GM12878 (cell line): Measurements from ENCODE around the gene SORCS2. TPM values are rescaled to one million over a fixed set of nuclear protein-coding genes. Genes with fewer than 3 reads are reported as not detected.

Source experiments
- ATAC-seq: fragments of 200-7000 bp; cut with Tn5 transposase; 3 replicates; pipeline ENCODE4 v1.9.1; 2020; ENCODE audit warnings: mild to moderate bottlenecking, moderate library complexity
- BruUV-seq: library from RNA; stranded (reverse); fragments of 400-500 nt; replicated peaks from 2 replicates; lab custom pipeline; 2021; lab: Mats Ljungman, UMichigan
- CTCF ChIA-PET: fragments of 300-600 bp; sonication (Branson Sonifier 250); formaldehyde crosslinking; extraction: SDS; loops from one replicate; lab custom pipeline; 2021; ENCODE audit warnings: inconsistent platforms; lab: Yijun Ruan, JAX
- POLR2A ChIA-PET: fragments of 350-600 bp; formaldehyde crosslinking; extraction: SDS; loops from one replicate; lab custom pipeline; 2021; ENCODE audit warnings: inconsistent platforms; lab: Charles Lee
- RAD21 ChIA-PET: fragments of 300-600 bp; sonication (Branson Sonifier 250); formaldehyde crosslinking; loops from one replicate; lab custom pipeline; 2023; ENCODE audit warnings: antibody characterized with exemption; ENCODE audit not compliant: unreplicated experiment; lab: Charles Lee
- SMC1A ChIA-PET: fragments of 300-600 bp; sonication (Branson Sonifier 250); formaldehyde crosslinking; loops from one replicate; lab custom pipeline; 2023; ENCODE audit not compliant: unreplicated experiment, uncharacterized antibody; lab: Charles Lee
- DNase-seq: peaks from one replicate; pipeline ENCODE4 v3.0.0-alpha.2; 2011; ENCODE audit warnings: low read depth, low spot score
- FAIRE-seq: peaks from 3 replicates; lab custom pipeline; 2011; peaks lifted over from hg19 to GRCh38; lab: Jason Lieb, UNC
- H2AFZ ChIP-seq: 2 replicates; pipeline ENCODE4 v1.6.0; 2011; ENCODE audit warnings: low read depth, low read length, control low read depth; ENCODE audit not compliant: control insufficient read depth
- H3K27ac ChIP-seq: 2 replicates; pipeline ENCODE4 v1.5.1; 2011; ENCODE audit warnings: control low read depth; ENCODE audit not compliant: control insufficient read depth, insufficient read depth
- H3K27me3 ChIP-seq, 2 experiments: replicated peaks in 1 of 2; 2 replicates each; pipeline versions ENCODE4 v1.6.0 to v1.6.1; 2011; ENCODE audit warnings: low read length in 1 of 2; ENCODE audit not compliant: control insufficient read depth in 2 of 2, insufficient read depth in 2 of 2
- H3K36me3 ChIP-seq, 2 experiments: 2 replicates each; pipeline ENCODE4 v1.5.1; 2011; ENCODE audit warnings: low read length in 1 of 2; ENCODE audit not compliant: control insufficient read depth in 2 of 2, insufficient read depth in 2 of 2
- H3K4me1 ChIP-seq: 2 replicates; pipeline ENCODE4 v1.6.1; 2011; ENCODE audit warnings: mild to moderate bottlenecking, low read length, moderate library complexity, mixed read lengths; ENCODE audit not compliant: control insufficient read depth, insufficient read depth
- H3K4me2 ChIP-seq: 2 replicates; pipeline ENCODE4 v1.6.0; 2011; ENCODE audit warnings: control low read depth; ENCODE audit not compliant: control insufficient read depth, insufficient read depth
- H3K4me3 ChIP-seq: fragments of 200-600 bp; sonication (generic); 2 replicates; pipeline ENCODE4 v1.5.1; 2016
- H3K79me2 ChIP-seq: 2 replicates; pipeline ENCODE4 v1.6.0; 2011; ENCODE audit warnings: low read length; ENCODE audit not compliant: control insufficient read depth, insufficient read depth
- H3K9ac ChIP-seq: 2 replicates; pipeline ENCODE4 v1.8.0; 2011; ENCODE audit warnings: low read length, control low read depth, mixed read lengths; ENCODE audit not compliant: control insufficient read depth, insufficient read depth
- H3K9me3 ChIP-seq: replicated peaks from 3 replicates; pipeline ENCODE4 v1.5.1; 2011; ENCODE audit warnings: mild to moderate bottlenecking, low read length; ENCODE audit not compliant: control insufficient read depth, insufficient read depth
- H4K20me1 ChIP-seq: 2 replicates; pipeline ENCODE4 v1.6.0; 2011; ENCODE audit not compliant: control insufficient read depth, insufficient read depth
- BMI1 ChIP-seq: fragments of 450-650 bp; IDR thresholded peaks from 2 replicates; pipeline ENCODE4 v1.6.1; 2016; ENCODE audit warnings: mild to moderate bottlenecking, moderate library complexity, borderline replicate concordance
- HDAC2 ChIP-seq: fragments of 200-600 bp; sonication (generic); IDR thresholded peaks from 2 replicates; pipeline ENCODE4 v1.6.1; 2017
- IKZF1 ChIP-seq: fragments of 450-650 bp; conservative IDR thresholded peaks from 2 replicates; pipeline ENCODE4 v1.6.1; 2017; ENCODE audit warnings: antibody characterized with exemption, mild to moderate bottlenecking
- NR2F1 ChIP-seq: fragments of 450-650 bp; conservative IDR thresholded peaks from 2 replicates; pipeline ENCODE4 v1.6.1; 2017; ENCODE audit warnings: mild to moderate bottlenecking
- POLR2AphosphoS5 ChIP-seq: IDR thresholded peaks from 2 replicates; pipeline ENCODE4 v1.6.1; 2011; ENCODE audit warnings: mild to moderate bottlenecking, low read length, inconsistent platforms
- SP1 ChIP-seq: IDR thresholded peaks from one replicate; pipeline ENCODE4 v1.6.1; 2011; ENCODE audit warnings: low read depth, low read length
- TCF12 ChIP-seq: IDR thresholded peaks from 2 replicates; pipeline ENCODE4 v1.6.1; 2011; ENCODE audit warnings: low read depth, mild to moderate bottlenecking, low read length
- USF1 ChIP-seq: IDR thresholded peaks from 2 replicates; pipeline ENCODE4 v1.6.1; 2011; ENCODE audit warnings: borderline replicate concordance, low read depth, mild to moderate bottlenecking, moderate library complexity, mixed read lengths, low read length; ENCODE audit not compliant: insufficient read depth; ENCODE audit errors: extremely low read length
- YY1 ChIP-seq: IDR thresholded peaks from 2 replicates; pipeline ENCODE4 v1.6.1; 2011; ENCODE audit warnings: low read depth, mild to moderate bottlenecking, low read length
- WGBS: methylation state at CpG from one replicate; pipeline ENCODE4 v1.1.6; 2016; ENCODE audit warnings: low lambda C conversion rate; ENCODE audit not compliant: insufficient replicate concordance, insufficient coverage; ENCODE audit errors: missing lambda C conversion rate; 5-methylcytosine and 5-hydroxymethylcytosine counted together
- in situ Hi-C: fragments of 300-500 bp; cut with MboI; formaldehyde crosslinking; loops from 9 replicates; pipeline ENCODE4 v1.14.3; 2018; ENCODE audit warnings: mixed read lengths
- intact Hi-C: fragments of 100-400 bp; cut with micrococcal nuclease; formaldehyde crosslinking; loops from one replicate; pipeline ENCODE4 v1.14.2; 2022; ENCODE audit not compliant: unreplicated experiment
- polyA plus RNA-seq, 11 experiments: library from polyadenylated mRNA; depleted of rRNA in 4 of 11; unstranded in 6 of 11; stranded (reverse) in 5 of 11; fragments of >200 nt; fragmentation: Nextera tagmentation in 4 of 11; fragmentation: Illumina TruSeq in 1 of 11; extraction: Ambion mirVana in 4 of 11; extraction: Trizol in 1 of 11; gene quantifications; 1 replicate in 1 of 11; 2 replicates in 10 of 11; pipeline versions ENCODE4 v1.2.1 to v1.2.3, GENCODE V29; 2011 to 2016; ENCODE audit warnings: inconsistent platforms in 2 of 11, missing spikeins in 2 of 11, low read depth in 1 of 11
- total RNA-seq, 4 experiments: library from RNA; depleted of rRNA in 3 of 4; stranded (reverse); fragments of >200 nt in 3 of 4; fragmentation: Illumina TruSeq in 1 of 4; extraction: Trizol in 1 of 4; gene quantifications; 2 replicates each; pipeline versions ENCODE4 v1.2.1 to v1.2.3, GENCODE V29; 2013 to 2021
- TF ChIP-seq, protein P1 (sequence below): fragments of 450-650 bp; IDR thresholded peaks from 2 replicates; pipeline ENCODE4 v1.6.1; 2017; ENCODE audit warnings: mild to moderate bottlenecking, low read depth, inconsistent platforms; ENCODE audit not compliant: poor library complexity, severe bottlenecking

The SORCS2 gene
- total and polyA plus RNA-seq, 10 of the 15 experiments (the other 5 are each of a cell fraction or from before 2014, with no cell fraction given): 0.01 to 0.15 (median 0.05) TPM; not detected in 5

DNA sequence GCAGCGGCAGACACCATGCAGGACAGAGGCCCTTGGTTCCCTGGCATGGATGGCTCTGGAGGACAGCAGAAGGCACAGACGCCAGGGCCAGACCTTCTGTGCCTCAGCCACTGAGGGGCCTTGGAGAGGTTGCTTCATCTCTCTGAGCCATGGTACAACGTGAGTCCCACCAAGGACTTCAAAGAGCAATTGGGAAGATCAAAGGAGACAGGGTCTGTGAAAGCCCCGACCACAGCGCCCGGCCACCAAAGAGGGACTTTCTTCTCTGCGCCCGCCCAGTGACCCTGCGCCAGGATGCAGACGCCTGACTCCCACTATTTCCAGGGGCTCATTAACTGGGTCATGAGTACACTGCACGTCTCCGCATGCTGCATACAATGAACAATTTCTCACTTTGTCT lies 573.3 kb downstream of the SORCS2 start:
- ChIA-PET SMC1A (no interaction called here), POLR2A (no interaction called here), CTCF (interaction anchor here (1.1 kb wide), 1 partner anchor 37 kb away, joined by 3 read pairs; no protein-coding TSS in a partner anchor), RAD21 (no interaction called here)
- 49% methylated on average over 12 of the region's 12 CpGs for WGBS
- no peaks in the 10 kb centered on the region for H3K79me2 ChIP-seq
- in situ Hi-C loops: loop anchor here (5.0 kb wide), 1 partner anchor 37 kb away; no protein-coding TSS in a partner anchor
- H3K4me2 ChIP-seq: no peak overlapping the region
- DNase-seq: no peak
- no peaks in the 10 kb centered on the region for H4K20me1 ChIP-seq
- no peak overlapping the region for H3K27ac ChIP-seq
- H3K36me3 ChIP-seq: no peaks in the 10 kb centered on the region
- H3K4me1 ChIP-seq: peaks cover 7% of the 10 kb centered on the region
- peaks cover 0 to 5% of the 10 kb centered on the region in 2 experiments; a peak in 2 of 4 replicates for H3K27me3 ChIP-seq
- intact Hi-C loops: no loop called here
- TF ChIP-seq IKZF1 (no peak), HDAC2 (no peak), NR2F1 (no peak), USF1 (no peak), TCF12 (no peak), POLR2AphosphoS5 (no peak), SP1 (no peak), BMI1 (no peak), YY1 (no peak)
- TF ChIP-seq, protein P1, sequence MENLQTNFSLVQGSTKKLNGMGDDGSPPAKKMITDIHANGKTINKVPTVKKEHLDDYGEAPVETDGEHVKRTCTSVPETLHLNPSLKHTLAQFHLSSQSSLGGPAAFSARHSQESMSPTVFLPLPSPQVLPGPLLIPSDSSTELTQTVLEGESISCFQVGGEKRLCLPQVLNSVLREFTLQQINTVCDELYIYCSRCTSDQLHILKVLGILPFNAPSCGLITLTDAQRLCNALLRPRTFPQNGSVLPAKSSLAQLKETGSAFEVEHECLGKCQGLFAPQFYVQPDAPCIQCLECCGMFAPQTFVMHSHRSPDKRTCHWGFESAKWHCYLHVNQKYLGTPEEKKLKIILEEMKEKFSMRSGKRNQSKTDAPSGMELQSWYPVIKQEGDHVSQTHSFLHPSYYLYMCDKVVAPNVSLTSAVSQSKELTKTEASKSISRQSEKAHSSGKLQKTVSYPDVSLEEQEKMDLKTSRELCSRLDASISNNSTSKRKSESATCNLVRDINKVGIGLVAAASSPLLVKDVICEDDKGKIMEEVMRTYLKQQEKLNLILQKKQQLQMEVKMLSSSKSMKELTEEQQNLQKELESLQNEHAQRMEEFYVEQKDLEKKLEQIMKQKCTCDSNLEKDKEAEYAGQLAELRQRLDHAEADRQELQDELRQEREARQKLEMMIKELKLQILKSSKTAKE: no peak
- ATAC-seq: no peak
- BruUV-seq: no TSS peak
- H3K4me3 ChIP-seq: no peak overlapping the region
- H3K9ac ChIP-seq: no peak overlapping the region
- H3K9me3 ChIP-seq: no peaks in the 10 kb centered on the region
- no peak overlapping the region for H2AFZ ChIP-seq
- FAIRE-seq: no peak
